K562 treated with DMSO at 1 percent for 24 hours (cell line): ENCODE results near the gene PRMT6. TPM values are rescaled to one million over a fixed set of nuclear protein-coding genes. Genes with fewer than 3 reads are reported as not detected.

Experiments used
- total RNA-seq: library from RNA; unstranded; fragments of 300-600 nt; gene quantifications from 2 replicates; pipeline ENCODE4 v1.2.3, GENCODE V29; 2022; ENCODE audit warnings: low read depth; ENCODE audit not compliant: insufficient read depth

The PRMT6 gene
- 35.1 and 38.5 TPM in 2 replicates for total RNA-seq

DNA sequence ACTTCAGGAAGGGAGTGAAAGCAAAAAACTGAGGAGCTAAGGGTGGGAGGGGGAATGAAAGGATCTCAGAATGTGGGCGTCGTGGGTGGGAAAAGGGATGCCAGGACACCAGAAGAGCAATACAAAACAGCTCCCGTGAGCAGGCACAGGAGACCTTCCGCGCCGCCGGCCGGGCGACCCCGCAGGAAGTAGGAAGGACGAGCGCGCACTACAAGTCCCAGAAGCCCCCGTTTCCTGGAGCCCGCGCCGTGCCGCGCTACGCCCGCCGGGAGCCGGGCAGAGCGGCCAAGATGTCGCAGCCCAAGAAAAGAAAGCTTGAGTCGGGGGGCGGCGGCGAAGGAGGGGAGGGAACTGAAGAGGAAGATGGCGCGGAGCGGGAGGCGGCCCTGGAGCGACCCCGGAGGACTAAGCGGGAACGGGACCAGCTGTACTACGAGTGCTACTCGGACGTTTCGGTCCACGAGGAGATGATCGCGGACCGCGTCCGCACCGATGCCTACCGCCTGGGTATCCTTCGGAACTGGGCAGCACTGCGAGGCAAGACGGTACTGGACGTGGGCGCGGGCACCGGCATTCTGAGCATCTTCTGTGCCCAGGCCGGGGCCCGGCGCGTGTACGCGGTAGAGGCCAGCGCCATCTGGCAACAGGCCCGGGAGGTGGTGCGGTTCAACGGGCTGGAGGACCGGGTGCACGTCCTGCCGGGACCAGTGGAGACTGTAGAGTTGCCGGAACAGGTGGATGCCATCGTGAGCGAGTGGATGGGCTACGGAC lies at the start of gene PRMT6:
TSS of gene PRMT6 (plus strand) at position 249 of the 771 bp plus-strand sequence. CDS start at position 291, 42 bp downstream.

Other genes starting within 250 kb of the PRMT6 start
- not detected in 2 replicates for gene NTNG1, start 84.4 kb downstream of the PRMT6 start, total RNA-seq